ENCODE measurements around the gene ARL6IP6. TPM values are rescaled to one million over a fixed set of nuclear protein-coding genes. Genes with fewer than 3 reads are reported as not detected.
A peak's percentile ranks its signal among the peaks of the same experiment; 100 is the strongest.

The ARL6IP6 gene
- total and polyA plus RNA-seq, 2 experiments from 2014 or later = 30.9 to 33.6 TPM

GRCh38 chr2:152763651-152764050 lies 45.2 kb downstream of the ARL6IP6 start:
- H3K9me2 ChIP-seq (ENCODE audit: insufficient read depth) = no peaks in the 10 kb centered on the region
- H3F3A ChIP-seq (ENCODE audit: insufficient read depth) = 0 out of 2 replicates have a peak, but pooled peaks cover 16% of the 10 kb centered on the region
- in situ Hi-C loops (cut with MboI) = loop anchor here (25.0 kb wide), 1 partner anchor 1624 kb away; no protein-coding TSS in a partner anchor
- peaks cover 19% of the 10 kb centered on the region for H3K4me1 ChIP-seq (ENCODE audit: insufficient read depth)
- H3K9ac ChIP-seq = no peak overlapping the region
- 92 to 100% methylated on average over 1 of the region's 1 CpG for WGBS, 2 experiments (ENCODE audit: low coverage in 1 of 2, low lambda C conversion rate in 2 of 2, missing lambda C conversion rate in 2 of 2)
- H3K27me3 ChIP-seq (replicated peaks; ENCODE audit: insufficient read depth) = no peaks in the 10 kb centered on the region
- TF ChIP-seq EZH2phosphoT487 (IDR thresholded peaks at IDR 0.05; ENCODE audit: insufficient read depth, low read depth) (no peak), EZH2 (IDR thresholded peaks at IDR 0.05; ENCODE audit: insufficient read depth, poor library complexity, severe bottlenecking) (no peak)
- no peaks in the 10 kb centered on the region for H4K20me1 ChIP-seq (ENCODE audit: insufficient read depth)
- H3K36me3 ChIP-seq (ENCODE audit: low read depth) = peaks cover 6% of the 10 kb centered on the region; the same call in 1 of the 2 replicates
- DNase-seq = no peak
- H3K9me3 ChIP-seq (ENCODE audit: low read depth) = no peaks in the 10 kb centered on the region
- no peak overlapping the region for H3K4me3 ChIP-seq
- no peak overlapping the region for H3K27ac ChIP-seq
- no peak overlapping the region for H3K4me2 ChIP-seq (ENCODE audit: unreplicated experiment)
- H3K79me2 ChIP-seq (ENCODE audit: insufficient read depth) = no peaks in the 10 kb centered on the region
- H2AFZ ChIP-seq = no peak overlapping the region

- no peak overlapping the region for H3K4me2 ChIP-seq (ENCODE audit: unreplicated experiment)
- 56 to 65% methylated on average over 1 of the region's 1 CpG for WGBS, 2 experiments (ENCODE audit: low coverage in 1 of 2, low lambda C conversion rate in 2 of 2, missing lambda C conversion rate in 2 of 2)
- H4K20me1 ChIP-seq (ENCODE audit: insufficient read depth) = no peaks in the 10 kb centered on the region
- in situ Hi-C loops (cut with MboI) = loop anchor here (25.0 kb wide), 1 partner anchor 1620 kb away; no protein-coding TSS in a partner anchor
- no peaks in the 10 kb centered on the region for H3K9me2 ChIP-seq (ENCODE audit: insufficient read depth)
- H3K27ac ChIP-seq = no peak overlapping the region
- no peaks in the 10 kb centered on the region for H3K9me3 ChIP-seq (ENCODE audit: low read depth)
- H2AFZ ChIP-seq = no peak overlapping the region
- peak; percentile 22 for DNase-seq
- no peak overlapping the region for H3K9ac ChIP-seq
- H3K4me1 ChIP-seq (ENCODE audit: insufficient read depth) = peaks cover 14% of the 10 kb centered on the region
- no peak for TF ChIP-seq EZH2 (IDR thresholded peaks at IDR 0.05; ENCODE audit: insufficient read depth, poor library complexity, severe bottlenecking)
- TF ChIP-seq EZH2phosphoT487 (IDR thresholded peaks at IDR 0.05; ENCODE audit: insufficient read depth, low read depth) = no peak
- H3K79me2 ChIP-seq (ENCODE audit: insufficient read depth) = no peaks in the 10 kb centered on the region
- H3F3A ChIP-seq (ENCODE audit: insufficient read depth) = 0 out of 2 replicates have a peak, but pooled peaks cover 15% of the 10 kb centered on the region
- no peaks in the 10 kb centered on the region for H3K36me3 ChIP-seq (ENCODE audit: low read depth)
- H3K27me3 ChIP-seq (replicated peaks; ENCODE audit: insufficient read depth) = no peaks in the 10 kb centered on the region
- H3K4me3 ChIP-seq = no peak overlapping the region
These were observed 48.5 kb downstream of the ARL6IP6 start for GRCh38 chr2:152766928-152767327.

- Histone ChIP-seq H3K4me1 (ENCODE audit: insufficient read depth) (no peaks in the 10 kb centered on the region), H3K27ac (no peak overlapping the region), H3K4me2 (ENCODE audit: unreplicated experiment) (no peak overlapping the region), H3K36me3 (ENCODE audit: low read depth) (no peaks in the 10 kb centered on the region), H2AFZ (no peak overlapping the region), H3K9ac (no peak overlapping the region), H3K27me3 (replicated peaks; ENCODE audit: insufficient read depth) (no peaks in the 10 kb centered on the region), H3K79me2 (ENCODE audit: insufficient read depth) (no peaks in the 10 kb centered on the region), H3K4me3 (no peak overlapping the region), H3K9me2 (ENCODE audit: insufficient read depth) (no peaks in the 10 kb centered on the region), H3K9me3 (ENCODE audit: low read depth) (no peaks in the 10 kb centered on the region), H4K20me1 (ENCODE audit: insufficient read depth) (no peaks in the 10 kb centered on the region), H3F3A (ENCODE audit: insufficient read depth) (no peaks in the 10 kb centered on the region)
- TF ChIP-seq EZH2phosphoT487 (IDR thresholded peaks at IDR 0.05; ENCODE audit: insufficient read depth, low read depth) = no peak
- TF ChIP-seq EZH2 (IDR thresholded peaks at IDR 0.05; ENCODE audit: insufficient read depth, poor library complexity, severe bottlenecking) = no peak
- no peak for DNase-seq
- in situ Hi-C loops (cut with MboI) = no loop called here
- 61 to 70% methylated on average over 3 of the region's 3 CpGs for WGBS, 2 experiments (ENCODE audit: low coverage in 1 of 2, low lambda C conversion rate in 2 of 2, missing lambda C conversion rate in 2 of 2)
These were observed 62.8 kb downstream of the ARL6IP6 start for GRCh38 chr2:152781175-152781574.

GRCh38 chr2:152782171-152782570 lies 63.8 kb downstream of the ARL6IP6 start:
- Histone ChIP-seq H3K4me3 (no peak overlapping the region), H3K27me3 (replicated peaks; ENCODE audit: insufficient read depth) (no peaks in the 10 kb centered on the region)
- in situ Hi-C loops (cut with MboI) = no loop called here

GRCh38 chr2:152790883-152791282 lies 72.5 kb downstream of the ARL6IP6 start:
- no peak overlapping the region for H2AFZ ChIP-seq
- no peak for TF ChIP-seq EZH2phosphoT487 (IDR thresholded peaks at IDR 0.05; ENCODE audit: insufficient read depth, low read depth)
- no peak for TF ChIP-seq EZH2 (IDR thresholded peaks at IDR 0.05; ENCODE audit: insufficient read depth, poor library complexity, severe bottlenecking)
- DNase-seq = no peak
- WGBS, 2 experiments (ENCODE audit: low coverage in 1 of 2, low lambda C conversion rate in 2 of 2, missing lambda C conversion rate in 2 of 2) = 71 to 73% methylated on average over 9 of the region's 9 CpGs
- H3K79me2 ChIP-seq (ENCODE audit: insufficient read depth) = no peaks in the 10 kb centered on the region
- in situ Hi-C loops (cut with MboI) = no loop called here
- no peaks in the 10 kb centered on the region for H4K20me1 ChIP-seq (ENCODE audit: insufficient read depth)
- no peaks in the 10 kb centered on the region for H3K27me3 ChIP-seq (replicated peaks; ENCODE audit: insufficient read depth)
- no peaks in the 10 kb centered on the region for H3K4me1 ChIP-seq (ENCODE audit: insufficient read depth)
- H3K4me3 ChIP-seq = no peak overlapping the region
- no peaks in the 10 kb centered on the region for H3F3A ChIP-seq (ENCODE audit: insufficient read depth)
- H3K4me2 ChIP-seq (ENCODE audit: unreplicated experiment) = no peak overlapping the region
- H3K9me2 ChIP-seq (ENCODE audit: insufficient read depth) = no peaks in the 10 kb centered on the region
- H3K9me3 ChIP-seq (ENCODE audit: low read depth) = no peaks in the 10 kb centered on the region
- H3K9ac ChIP-seq = no peak overlapping the region
- no peaks in the 10 kb centered on the region for H3K36me3 ChIP-seq (ENCODE audit: low read depth)
- no peak overlapping the region for H3K27ac ChIP-seq

More at GRCh38 chr2:152782171-152782570, 63.8 kb downstream of the ARL6IP6 start:
- DNase-seq = no peak
- Histone ChIP-seq H3K79me2 (ENCODE audit: insufficient read depth) (no peaks in the 10 kb centered on the region), H3K9ac (no peak overlapping the region), H2AFZ (no peak overlapping the region), H3K36me3 (ENCODE audit: low read depth) (no peaks in the 10 kb centered on the region), H3K4me1 (ENCODE audit: insufficient read depth) (no peaks in the 10 kb centered on the region), H3K9me3 (ENCODE audit: low read depth) (no peaks in the 10 kb centered on the region), H3K9me2 (ENCODE audit: insufficient read depth) (no peaks in the 10 kb centered on the region), H4K20me1 (ENCODE audit: insufficient read depth) (no peaks in the 10 kb centered on the region), H3K27ac (no peak overlapping the region), H3K4me2 (ENCODE audit: unreplicated experiment) (no peak overlapping the region), H3F3A (ENCODE audit: insufficient read depth) (no peaks in the 10 kb centered on the region)
- 73 to 74% methylated on average over 2 of the region's 2 CpGs for WGBS, 2 experiments (ENCODE audit: low coverage in 1 of 2, low lambda C conversion rate in 2 of 2, missing lambda C conversion rate in 2 of 2)
- no peak for TF ChIP-seq EZH2 (IDR thresholded peaks at IDR 0.05; ENCODE audit: insufficient read depth, poor library complexity, severe bottlenecking)
